ENCODE data around the gene C1QTNF1. TPM values are rescaled to one million over a fixed set of nuclear protein-coding genes. Genes with fewer than 3 reads are reported as not detected.

Gene C1QTNF1
- total and polyA plus RNA-seq, 4 donors: 98.8 to 439 (median 259) TPM

GRCh38 chr17:79079421-79080200, 55.6 kb downstream of the C1QTNF1 start:
- peaks cover 0 to 2% of the 10 kb centered on the region in 2 donors for H3K36me3 ChIP-seq (ENCODE audit: control insufficient read depth in 1 of 2, insufficient read depth in 2 of 2, low read length in 1 of 2)
- intact Hi-C loops (cut with DNase I): loop anchor here (10.0 kb wide), 1 partner anchor 55 kb away; the partner anchor contains the start of gene C1QTNF1 (in 2 of the 2)
- no peaks in the 10 kb centered on the region for H3K27me3 ChIP-seq (ENCODE audit: control insufficient read depth in 1 of 2, insufficient read depth in 2 of 2, low read length in 1 of 2)
- no peak overlapping the region for H3K4me3 ChIP-seq (ENCODE audit: low read length in 2 of 2)
- ATAC-seq (ENCODE audit: low FRiP score) (no peak), DNase-seq (peak; percentile 24 to 64)
- no peaks in the 10 kb centered on the region for H3K4me1 ChIP-seq (ENCODE audit: control insufficient read depth in 1 of 2, insufficient read depth in 2 of 2, low read length in 2 of 2)
- WGBS, 2 donors: 93 to 95% methylated on average over 22 of the region's 22 CpGs
- H3K27ac ChIP-seq (ENCODE audit: low read depth in 1 of 2, low read length in 2 of 2): no peak overlapping the region
- no peaks in the 10 kb centered on the region for H3K9me3 ChIP-seq (ENCODE audit: control insufficient read depth, low read length)

GRCh38 chr17:79080349-79080748, 56.4 kb downstream of the C1QTNF1 start:
- H3K36me3 ChIP-seq (ENCODE audit: control insufficient read depth in 1 of 2, insufficient read depth in 2 of 2, low read length in 1 of 2): peaks cover 4 to 5% of the 10 kb centered on the region in 2 donors
- intact Hi-C loops (cut with DNase I): no loop called here

GRCh38 chr17:79080761-79081290, 56.9 kb downstream of the C1QTNF1 start:
- ATAC-seq (ENCODE audit: low FRiP score) (no peak), DNase-seq (peak in 1 of 2 donors; percentile 69)
- H3K4me1 ChIP-seq (ENCODE audit: control insufficient read depth in 1 of 2, insufficient read depth in 2 of 2, low read length in 2 of 2): no peaks in the 10 kb centered on the region
- WGBS, 2 donors: 95% methylated on average over 16 to 17 of the region's 17 CpGs
- intact Hi-C loops (cut with DNase I): no loop called here
- no peaks in the 10 kb centered on the region for H3K27me3 ChIP-seq (ENCODE audit: control insufficient read depth in 1 of 2, insufficient read depth in 2 of 2, low read length in 1 of 2)
- no peak overlapping the region for H3K4me3 ChIP-seq (ENCODE audit: low read length in 2 of 2)
- no peaks in the 10 kb centered on the region for H3K9me3 ChIP-seq (ENCODE audit: control insufficient read depth, low read length)
- H3K27ac ChIP-seq (ENCODE audit: low read depth in 1 of 2, low read length in 2 of 2): no peak overlapping the region
- peaks cover 4 to 6% of the 10 kb centered on the region in 2 donors for H3K36me3 ChIP-seq (ENCODE audit: control insufficient read depth in 1 of 2, insufficient read depth in 2 of 2, low read length in 1 of 2)

More at GRCh38 chr17:79080349-79080748, 56.4 kb downstream of the C1QTNF1 start:
- WGBS, 2 donors: 94 to 95% methylated on average over 18 of the region's 18 CpGs
- ATAC-seq (ENCODE audit: low FRiP score) (no peak), DNase-seq (peak in 1 of 2 donors; percentile 48)
- Histone ChIP-seq H3K27me3 (ENCODE audit: control insufficient read depth in 1 of 2, insufficient read depth in 2 of 2, low read length in 1 of 2) (no peaks in the 10 kb centered on the region), H3K9me3 (ENCODE audit: control insufficient read depth, low read length) (no peaks in the 10 kb centered on the region), H3K27ac (ENCODE audit: low read depth in 1 of 2, low read length in 2 of 2) (no peak overlapping the region), H3K4me1 (ENCODE audit: control insufficient read depth in 1 of 2, insufficient read depth in 2 of 2, low read length in 2 of 2) (no peaks in the 10 kb centered on the region), H3K4me3 (ENCODE audit: low read length in 2 of 2) (no peak overlapping the region)

- no peak overlapping the region for H3K27ac ChIP-seq (ENCODE audit: low read depth in 1 of 2, low read length in 2 of 2)
- H3K27me3 ChIP-seq (ENCODE audit: control insufficient read depth in 1 of 2, insufficient read depth in 2 of 2, low read length in 1 of 2): no peaks in the 10 kb centered on the region
- intact Hi-C loops (cut with DNase I): loop anchor here (2.0 kb wide), 3 partner anchors 15 to 37 kb away; no protein-coding TSS in a partner anchor
- no peaks in the 10 kb centered on the region for H3K9me3 ChIP-seq (ENCODE audit: control insufficient read depth, low read length)
- no peak overlapping the region for H3K4me3 ChIP-seq (ENCODE audit: low read length in 2 of 2)
- peak in 1 of 2 donors; percentile 69 for DNase-seq
- 54 to 59% methylated on average over 20 of the region's 20 CpGs for WGBS, 2 donors
- no peak for ATAC-seq (ENCODE audit: low FRiP score)
- peaks cover 4 to 6% of the 10 kb centered on the region in 2 donors for H3K36me3 ChIP-seq (ENCODE audit: control insufficient read depth in 1 of 2, insufficient read depth in 2 of 2, low read length in 1 of 2)
- no peaks in the 10 kb centered on the region for H3K4me1 ChIP-seq (ENCODE audit: control insufficient read depth in 1 of 2, insufficient read depth in 2 of 2, low read length in 2 of 2)
These were observed 57.8 kb downstream of the C1QTNF1 start for GRCh38 chr17:79081571-79082276.

- WGBS, 2 donors: 70% methylated on average over 41 of the region's 41 CpGs
- Histone ChIP-seq H3K9me3 (ENCODE audit: control insufficient read depth, low read length) (no peaks in the 10 kb centered on the region), H3K36me3 (ENCODE audit: control insufficient read depth in 1 of 2, insufficient read depth in 2 of 2, low read length in 1 of 2) (peaks cover 4 to 6% of the 10 kb centered on the region in 2 donors), H3K27ac (ENCODE audit: low read depth in 1 of 2, low read length in 2 of 2) (no peak overlapping the region), H3K4me3 (ENCODE audit: low read length in 2 of 2) (no peak overlapping the region), H3K27me3 (ENCODE audit: control insufficient read depth in 1 of 2, insufficient read depth in 2 of 2, low read length in 1 of 2) (no peaks in the 10 kb centered on the region), H3K4me1 (ENCODE audit: control insufficient read depth in 1 of 2, insufficient read depth in 2 of 2, low read length in 2 of 2) (no peaks in the 10 kb centered on the region)
- intact Hi-C loops (cut with DNase I): loop anchor here (2.0 kb wide), 3 partner anchors 16 to 38 kb away; no protein-coding TSS in a partner anchor
- DNase-seq (peak in 1 of 2 donors; percentile 88), ATAC-seq (ENCODE audit: low FRiP score) (no peak)
These were observed 58.6 kb downstream of the C1QTNF1 start for GRCh38 chr17:79082311-79083190.

- DNase-seq (peak in 1 of 2 donors; percentile 63), ATAC-seq (ENCODE audit: low FRiP score) (no peak)
- WGBS, 2 donors: 89% methylated on average over 27 to 28 of the region's 28 CpGs
- intact Hi-C loops (cut with DNase I): loop anchor here (2.0 kb wide), 3 partner anchors 17 to 39 kb away; no protein-coding TSS in a partner anchor
- Histone ChIP-seq H3K9me3 (ENCODE audit: control insufficient read depth, low read length) (no peaks in the 10 kb centered on the region), H3K27me3 (ENCODE audit: control insufficient read depth in 1 of 2, insufficient read depth in 2 of 2, low read length in 1 of 2) (no peaks in the 10 kb centered on the region), H3K4me3 (ENCODE audit: low read length in 2 of 2) (no peak overlapping the region), H3K36me3 (ENCODE audit: control insufficient read depth in 1 of 2, insufficient read depth in 2 of 2, low read length in 1 of 2) (peaks cover 4 to 6% of the 10 kb centered on the region in 2 donors), H3K27ac (ENCODE audit: low read depth in 1 of 2, low read length in 2 of 2) (no peak overlapping the region), H3K4me1 (ENCODE audit: control insufficient read depth in 1 of 2, insufficient read depth in 2 of 2, low read length in 2 of 2) (no peaks in the 10 kb centered on the region)
These were observed 59.4 kb downstream of the C1QTNF1 start for GRCh38 chr17:79083191-79083971.

GRCh38 chr17:79084291-79085153, 60.6 kb downstream of the C1QTNF1 start:
- Histone ChIP-seq H3K4me1 (ENCODE audit: control insufficient read depth in 1 of 2, insufficient read depth in 2 of 2, low read length in 2 of 2) (no peaks in the 10 kb centered on the region), H3K36me3 (ENCODE audit: control insufficient read depth in 1 of 2, insufficient read depth in 2 of 2, low read length in 1 of 2) (peaks cover 4 to 6% of the 10 kb centered on the region in 2 donors), H3K27ac (ENCODE audit: low read depth in 1 of 2, low read length in 2 of 2) (no peak overlapping the region), H3K4me3 (ENCODE audit: low read length in 2 of 2) (no peak overlapping the region), H3K9me3 (ENCODE audit: control insufficient read depth, low read length) (no peaks in the 10 kb centered on the region), H3K27me3 (ENCODE audit: control insufficient read depth in 1 of 2, insufficient read depth in 2 of 2, low read length in 1 of 2) (no peaks in the 10 kb centered on the region)
- DNase-seq (peak in 1 of 2 donors; percentile 71), ATAC-seq (ENCODE audit: low FRiP score) (no peak)
- intact Hi-C loops (cut with DNase I): no loop called here
- WGBS, 2 donors: 91 to 93% methylated on average over 31 of the region's 31 CpGs

Data from aorta (tissue), 5 donors.